Left ventricle myocardium inferior (tissue), 1 donor: ENCODE data around the gene GCG. TPM values are rescaled to one million over a fixed set of nuclear protein-coding genes. Genes with fewer than 3 reads are reported as not detected.

Experiments used
- DNase-seq: peaks from one replicate; pipeline ENCODE4 v3.0.0-alpha.2; 2020
- H3K27ac ChIP-seq: fragments of 200-600 bp; replicated peaks from 2 replicates; pipeline ENCODE4 v1.8.0; 2021
- H3K27me3 ChIP-seq: fragments of 200-600 bp; 2 replicates; pipeline ENCODE4 v1.8.0; 2021; ENCODE audit warnings: low read depth
- H3K36me3 ChIP-seq: fragments of 200-600 bp; 2 replicates; pipeline ENCODE4 v1.8.0; 2021
- H3K4me1 ChIP-seq: fragments of 200-600 bp; 2 replicates; pipeline ENCODE4 v1.8.0; 2021
- H3K4me3 ChIP-seq: fragments of 200-600 bp; 2 replicates; pipeline ENCODE4 v1.8.0; 2021; ENCODE audit warnings: mild to moderate bottlenecking, moderate library complexity
- H3K9me3 ChIP-seq: fragments of 200-600 bp; replicated peaks from 2 replicates; pipeline ENCODE4 v1.8.0; 2021
- CTCF ChIP-seq: fragments of 200-600 bp; IDR thresholded peaks from 2 replicates; pipeline ENCODE4 v1.8.0; 2021; ENCODE audit warnings: antibody characterized with exemption, mild to moderate bottlenecking, borderline replicate concordance
- intact Hi-C: fragments of 100-400 bp; cut with micrococcal nuclease; formaldehyde crosslinking; loops from one replicate; pipeline ENCODE4 v1.11.0; 2022
- total RNA-seq: library from RNA; stranded (reverse); fragmentation: NEBNext Ultra II Directional; extraction: Animal tissue kit (Norgen Biotek cat#: 25700); gene quantifications from one replicate; pipeline ENCODE4 v1.2.1, GENCODE V29; 2021
- donor health status: DM: no; HTN: yes; CAD: no; lungs with severe emphysema.

Gene GCG
- total RNA-seq, 1 donor from 2014 or later: not detected

- peaks cover 7% of the 10 kb centered on the region for H3K9me3 ChIP-seq
- DNase-seq: no peak
- H3K4me3 ChIP-seq: no peak overlapping the region
- peaks cover 34% of the 10 kb centered on the region for H3K4me1 ChIP-seq
- H3K27ac ChIP-seq: peak overlapping the region; percentile 42
- no peak for TF ChIP-seq CTCF
- H3K36me3 ChIP-seq: no peaks in the 10 kb centered on the region
- intact Hi-C loops: no loop called here
- H3K27me3 ChIP-seq: no peaks in the 10 kb centered on the region
Observed at GRCh38 chr2:162113088-162113775, 38.8 kb downstream of the GCG start.

- Histone ChIP-seq H3K27ac (no peak overlapping the region), H3K36me3 (no peaks in the 10 kb centered on the region), H3K4me1 (peaks cover 38% of the 10 kb centered on the region), H3K27me3 (no peaks in the 10 kb centered on the region), H3K9me3 (peaks cover 7% of the 10 kb centered on the region), H3K4me3 (no peak overlapping the region)
- no peak for TF ChIP-seq CTCF
- DNase-seq: no peak
- intact Hi-C loops: no loop called here
Observed at GRCh38 chr2:162111958-162112850, 39.8 kb downstream of the GCG start.

DNA sequence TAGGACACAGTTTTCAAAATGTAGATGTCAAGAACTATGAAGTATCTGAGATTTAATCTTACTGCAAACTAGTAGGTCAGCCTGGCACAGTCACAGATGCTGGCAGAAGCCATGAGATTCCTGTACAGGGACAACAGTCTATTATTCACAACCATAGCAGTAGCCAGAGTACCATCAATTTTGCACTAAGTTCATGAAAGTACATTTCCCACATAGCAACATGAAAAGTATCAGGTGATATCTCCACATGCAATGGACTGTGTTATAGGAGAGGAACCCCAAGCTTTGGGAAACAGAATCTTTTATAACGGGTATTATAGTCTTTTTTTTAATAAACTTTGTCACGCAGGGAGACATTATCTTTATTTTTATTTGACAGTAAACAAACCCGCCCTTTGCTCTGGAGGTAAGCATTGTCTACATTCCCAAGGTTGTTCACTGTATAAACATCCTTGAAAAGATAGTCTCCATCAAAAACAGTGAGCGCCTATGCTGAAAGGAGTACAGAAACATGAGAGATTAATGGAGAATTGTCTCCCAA, 44.6 kb downstream of the GCG start:
- TF ChIP-seq CTCF: no peak
- no peak for DNase-seq
- Histone ChIP-seq H3K27me3 (no peaks in the 10 kb centered on the region), H3K27ac (peak overlapping the region; percentile 73), H3K4me3 (no peak overlapping the region), H3K36me3 (no peaks in the 10 kb centered on the region), H3K4me1 (peaks cover 26% of the 10 kb centered on the region), H3K9me3 (no peaks in the 10 kb centered on the region)
- intact Hi-C loops: no loop called here

DNA sequence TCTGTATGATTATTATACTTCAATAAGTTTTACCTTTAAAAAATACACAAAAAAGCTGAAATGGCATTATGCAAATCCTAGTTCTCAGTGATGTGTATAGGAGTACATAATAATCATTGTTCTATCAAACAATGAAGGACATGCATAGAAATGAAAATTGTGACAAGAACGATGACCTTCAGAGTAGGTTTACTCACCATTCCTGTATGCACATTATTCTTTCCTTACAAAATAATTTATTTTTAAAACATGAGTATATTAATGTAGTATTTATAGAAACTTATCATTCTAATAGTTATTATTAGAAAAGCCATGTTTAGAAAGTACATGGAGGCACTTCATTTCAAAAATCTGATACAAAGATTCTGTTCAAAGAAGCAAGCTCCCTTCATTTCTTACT, 45.3 kb downstream of the GCG start:
- Histone ChIP-seq H3K9me3 (no peaks in the 10 kb centered on the region), H3K4me1 (peaks cover 21% of the 10 kb centered on the region), H3K36me3 (no peaks in the 10 kb centered on the region), H3K4me3 (no peak overlapping the region), H3K27me3 (no peaks in the 10 kb centered on the region), H3K27ac (peak overlapping the region; percentile 73)
- no peak for DNase-seq
- intact Hi-C loops: no loop called here
- no peak for TF ChIP-seq CTCF

- H3K27ac ChIP-seq: peak overlapping the region; percentile 73
Observed at GRCh38 chr2:162106146-162106551, 45.9 kb downstream of the GCG start.

More at GRCh38 chr2:162106146-162106551, 45.9 kb downstream of the GCG start:
- TF ChIP-seq CTCF: no peak
- intact Hi-C loops: no loop called here
- H3K4me3 ChIP-seq: no peak overlapping the region
- no peaks in the 10 kb centered on the region for H3K27me3 ChIP-seq
- H3K36me3 ChIP-seq: no peaks in the 10 kb centered on the region
- H3K9me3 ChIP-seq: no peaks in the 10 kb centered on the region
- peaks cover 21% of the 10 kb centered on the region for H3K4me1 ChIP-seq
- no peak for DNase-seq
